Keratinocyte (primary cell): Measurements from ENCODE around the gene ROBO2. TPM values are rescaled to one million over a fixed set of nuclear protein-coding genes. Genes with fewer than 3 reads are reported as not detected.

Source experiments
- DNase-seq: peaks from one replicate; pipeline ENCODE4 v3.0.0-alpha.2; 2011; ENCODE audit warnings: low read depth, missing footprints, low spot score
- FAIRE-seq: peaks from 2 replicates; lab custom pipeline; 2011; peaks lifted over from hg19 to GRCh38; lab: Jason Lieb, UNC
- H2AFZ ChIP-seq: 2 replicates; pipeline ENCODE4 v1.6.0; 2012; ENCODE audit warnings: low read length, control low read depth, inconsistent platforms; ENCODE audit not compliant: control insufficient read depth
- H3K27ac ChIP-seq: 2 replicates; pipeline ENCODE4 v1.5.1; 2011; ENCODE audit warnings: low read length; ENCODE audit not compliant: control insufficient read depth, insufficient read depth
- H3K27me3 ChIP-seq: 3 replicates; pipeline ENCODE4 v1.6.0; 2011; ENCODE audit warnings: low read length; ENCODE audit not compliant: control insufficient read depth, insufficient read depth; ENCODE audit errors: extremely low read depth
- H3K36me3 ChIP-seq, 2 experiments: 2 replicates in 1 of 2; 3 replicates in 1 of 2; pipeline ENCODE4 v1.5.1; 2011; ENCODE audit warnings: low read length in 2 of 2, mild to moderate bottlenecking in 1 of 2; ENCODE audit not compliant: control insufficient read depth in 2 of 2, insufficient read depth in 2 of 2; ENCODE audit errors: extremely low read depth in 1 of 2
- H3K4me1 ChIP-seq: 3 replicates; pipeline ENCODE4 v1.5.1; 2011; ENCODE audit warnings: low read length; ENCODE audit not compliant: control insufficient read depth, insufficient read depth; ENCODE audit errors: extremely low read depth
- H3K4me2 ChIP-seq: 3 replicates; pipeline ENCODE4 v1.6.0; 2011; ENCODE audit warnings: low read depth, low read length; ENCODE audit not compliant: control insufficient read depth, insufficient read depth; ENCODE audit errors: extremely low read depth
- H3K4me3 ChIP-seq, 3 experiments: fragments of 200-600 bp in 1 of 3; sonication (generic) in 1 of 3; 2 replicates in 2 of 3; 3 replicates in 1 of 3; pipeline ENCODE4 v1.5.1; 2011 to 2016; ENCODE audit warnings: low read length in 3 of 3, mild to moderate bottlenecking in 3 of 3, control low read depth in 2 of 3, inconsistent platforms in 1 of 3, low read depth in 1 of 3, mixed read lengths in 1 of 3, mixed run types in 1 of 3, moderate library complexity in 1 of 3; ENCODE audit not compliant: control insufficient read depth in 2 of 3, insufficient read depth in 2 of 3; ENCODE audit errors: extremely low read depth in 1 of 3
- H3K79me2 ChIP-seq: 2 replicates; pipeline ENCODE4 v1.6.0; 2012; ENCODE audit warnings: low read length; ENCODE audit not compliant: control insufficient read depth, insufficient read depth
- H3K9ac ChIP-seq: 3 replicates; pipeline ENCODE4 v1.6.0; 2011; ENCODE audit warnings: low read length; ENCODE audit not compliant: control insufficient read depth, insufficient read depth; ENCODE audit errors: extremely low read depth
- H3K9me1 ChIP-seq: 3 replicates; pipeline ENCODE4 v1.6.0; 2011; ENCODE audit warnings: low read length; ENCODE audit not compliant: control insufficient read depth, insufficient read depth; ENCODE audit errors: extremely low read depth
- H3K9me3 ChIP-seq: 2 replicates; pipeline ENCODE4 v1.5.1; 2012; ENCODE audit warnings: low read depth, low read length; ENCODE audit not compliant: control insufficient read depth
- H4K20me1 ChIP-seq: 3 replicates; pipeline ENCODE4 v1.6.0; 2011; ENCODE audit warnings: low read length; ENCODE audit not compliant: control insufficient read depth, insufficient read depth; ENCODE audit errors: extremely low read depth
- EZH2 ChIP-seq: IDR thresholded peaks from one replicate; pipeline ENCODE4 v1.6.1; 2012; ENCODE audit warnings: inconsistent platforms, mild to moderate bottlenecking, low read length, moderate library complexity
- dilution Hi-C: fragments of 300-500 bp; cut with MboI; formaldehyde crosslinking; loops from one replicate; pipeline ENCODE4 v1.7.0; 2020; ENCODE audit warnings: low sequenced_read_pairs; ENCODE audit not compliant: extremely low pct_ligation_motif_present
- polyA plus RNA-seq, 5 experiments: library from polyadenylated mRNA; depleted of rRNA in 3 of 5; stranded (reverse) in 3 of 5; stranded (forward) in 1 of 5; unstranded in 1 of 5; fragments of >200 nt; gene quantifications; 1 replicate in 1 of 5; 2 replicates in 3 of 5; 3 replicates in 1 of 5; pipeline versions ENCODE4 v1.2.1 to v1.2.3, GENCODE V29; 2011 to 2012; ENCODE audit warnings: missing spikeins in 2 of 5, low read depth in 1 of 5, low replicate concordance in 1 of 5
- TF ChIP-seq, protein P1 (sequence below), 3 experiments: IDR thresholded peaks in 1 of 3; conservative IDR thresholded peaks in 1 of 3; optimal IDR thresholded peaks in 1 of 3; 2 replicates in 2 of 3; 3 replicates in 1 of 3; pipeline versions ENCODE3 to v1.5.1; 2011; ENCODE audit warnings: low read length in 3 of 3, mild to moderate bottlenecking in 3 of 3, moderate library complexity in 2 of 3, control low read depth in 1 of 3, inconsistent platforms in 1 of 3; ENCODE audit not compliant: insufficient read depth in 2 of 3; ENCODE audit errors: extremely low read depth in 1 of 3

ROBO2 gene
- polyA plus RNA-seq, 1 donor (not counting 4 experiments of a cell fraction or from before 2014, with no cell fraction given): 0.30 TPM

DNA sequence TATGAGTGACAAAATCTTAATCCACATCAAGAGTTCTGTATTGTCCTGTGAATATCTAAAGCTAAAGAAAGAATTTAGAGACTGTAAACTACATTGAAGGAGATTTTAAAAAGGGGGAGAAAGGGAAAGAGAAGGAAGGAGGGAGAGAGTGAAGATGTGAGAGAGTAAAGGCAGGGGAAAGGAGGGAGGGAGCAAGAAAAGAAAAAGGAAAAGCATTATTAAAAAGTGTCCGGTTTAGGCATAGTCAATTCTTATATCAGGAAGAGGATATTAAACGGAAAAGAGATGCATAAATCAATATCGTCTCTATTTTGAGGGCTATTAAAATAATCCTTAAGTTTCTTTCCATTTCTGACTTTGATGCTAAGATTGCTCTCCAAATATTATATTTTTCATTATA lies 332.1 kb downstream of the ROBO2 start:
- Histone ChIP-seq H3K4me3 (no peak overlapping the region), H3K4me1 (peaks cover 10% of the 10 kb centered on the region), H3K9me1 (no peaks in the 10 kb centered on the region), H3K27ac (no peak overlapping the region), H3K9me3 (no peaks in the 10 kb centered on the region), H3K9ac (no peak overlapping the region), H3K4me2 (no peak overlapping the region), H3K27me3 (no peaks in the 10 kb centered on the region), H4K20me1 (no peaks in the 10 kb centered on the region), H3K79me2 (no peaks in the 10 kb centered on the region), H3K36me3 (no peaks in the 10 kb centered on the region), H2AFZ (no peak overlapping the region)
- FAIRE-seq: no peak
- TF ChIP-seq, protein P1, sequence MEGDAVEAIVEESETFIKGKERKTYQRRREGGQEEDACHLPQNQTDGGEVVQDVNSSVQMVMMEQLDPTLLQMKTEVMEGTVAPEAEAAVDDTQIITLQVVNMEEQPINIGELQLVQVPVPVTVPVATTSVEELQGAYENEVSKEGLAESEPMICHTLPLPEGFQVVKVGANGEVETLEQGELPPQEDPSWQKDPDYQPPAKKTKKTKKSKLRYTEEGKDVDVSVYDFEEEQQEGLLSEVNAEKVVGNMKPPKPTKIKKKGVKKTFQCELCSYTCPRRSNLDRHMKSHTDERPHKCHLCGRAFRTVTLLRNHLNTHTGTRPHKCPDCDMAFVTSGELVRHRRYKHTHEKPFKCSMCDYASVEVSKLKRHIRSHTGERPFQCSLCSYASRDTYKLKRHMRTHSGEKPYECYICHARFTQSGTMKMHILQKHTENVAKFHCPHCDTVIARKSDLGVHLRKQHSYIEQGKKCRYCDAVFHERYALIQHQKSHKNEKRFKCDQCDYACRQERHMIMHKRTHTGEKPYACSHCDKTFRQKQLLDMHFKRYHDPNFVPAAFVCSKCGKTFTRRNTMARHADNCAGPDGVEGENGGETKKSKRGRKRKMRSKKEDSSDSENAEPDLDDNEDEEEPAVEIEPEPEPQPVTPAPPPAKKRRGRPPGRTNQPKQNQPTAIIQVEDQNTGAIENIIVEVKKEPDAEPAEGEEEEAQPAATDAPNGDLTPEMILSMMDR (optimal IDR thresholded peaks at IDR 0.05 in 1 of 3, IDR thresholded peaks at IDR 0.05 in 1 of 3, conservative IDR thresholded peaks at IDR 0.05 in 1 of 3; ENCODE audit: extremely low read depth in 1 of 3, insufficient read depth in 2 of 3, low read length in 3 of 3): no peak
- no peak for TF ChIP-seq EZH2
- no peak for DNase-seq
- dilution Hi-C loops: no loop called here

GRCh38 chr3:77372634-77373346 lies 332.9 kb downstream of the ROBO2 start:
- dilution Hi-C loops: no loop called here
- H3K9me1 ChIP-seq: no peaks in the 10 kb centered on the region
- TF ChIP-seq, protein P1 (optimal IDR thresholded peaks at IDR 0.05 in 1 of 3, IDR thresholded peaks at IDR 0.05 in 1 of 3, conservative IDR thresholded peaks at IDR 0.05 in 1 of 3; ENCODE audit: extremely low read depth in 1 of 3, insufficient read depth in 2 of 3, low read length in 3 of 3): no peak
- no peak for TF ChIP-seq EZH2
- no peaks in the 10 kb centered on the region for H3K36me3 ChIP-seq
- H3K4me1 ChIP-seq: peaks cover 10% of the 10 kb centered on the region
- FAIRE-seq (no peak), DNase-seq (no peak)
- no peak overlapping the region for H3K9ac ChIP-seq
- H3K27me3 ChIP-seq: no peaks in the 10 kb centered on the region
- H3K4me3 ChIP-seq: no peak overlapping the region
- H3K9me3 ChIP-seq: no peaks in the 10 kb centered on the region
- H3K27ac ChIP-seq: no peak overlapping the region
- H3K79me2 ChIP-seq: no peaks in the 10 kb centered on the region
- H2AFZ ChIP-seq: no peak overlapping the region
- no peak overlapping the region for H3K4me2 ChIP-seq
- no peaks in the 10 kb centered on the region for H4K20me1 ChIP-seq
